SJSA1 (cell line): ENCODE data around the gene TANGO2. TPM values are rescaled to one million over a fixed set of nuclear protein-coding genes. Genes with fewer than 3 reads are reported as not detected.
"Not testable (repeated sequence)": the region's sequence is repeated elsewhere in the genome, so short reads cannot be mapped to it uniquely, and the experiment has no call there.

Experiments used
- DNase-seq, 2 experiments: peaks; one replicate each; pipeline ENCODE4 v3.0.0-alpha.2; 2015 to 2020; ENCODE audit warnings: low spot score in 2 of 2, low read depth in 1 of 2
- H3K27ac ChIP-seq: fragments of 250-450 bp; sonication (Bioruptor Pico); 2 replicates; pipeline ENCODE4 v1.5.1; 2020; ENCODE audit warnings: mild to moderate bottlenecking, moderate library complexity
- H3K27me3 ChIP-seq: fragments of 250-450 bp; sonication (Bioruptor Pico); replicated peaks from 2 replicates; pipeline ENCODE4 v1.5.1; 2020; ENCODE audit warnings: mild to moderate bottlenecking, moderate library complexity
- H3K36me3 ChIP-seq: fragments of 250-450 bp; sonication (Bioruptor Pico); 2 replicates; pipeline ENCODE4 v1.5.1; 2020; ENCODE audit warnings: mild to moderate bottlenecking
- H3K4me1 ChIP-seq: fragments of 250-450 bp; sonication (Bioruptor Pico); replicated peaks from 2 replicates; pipeline ENCODE4 v1.6.1; 2021; ENCODE audit warnings: mild to moderate bottlenecking
- H3K4me3 ChIP-seq: fragments of 250-450 bp; sonication (Bioruptor Pico); 2 replicates; pipeline ENCODE4 v1.5.1; 2020; ENCODE audit warnings: mild to moderate bottlenecking
- H3K9me3 ChIP-seq: fragments of 250-450 bp; sonication (Bioruptor Pico); replicated peaks from 2 replicates; pipeline ENCODE4 v1.5.1; 2020; ENCODE audit warnings: mild to moderate bottlenecking
- total RNA-seq: library from RNA; depleted of rRNA; stranded (reverse); fragments of >200 nt; shearing (Covaris generic); gene quantifications from 2 replicates; pipeline ENCODE4 v1.2.3, GENCODE V29; 2014

The TANGO2 gene
- total RNA-seq, 1 experiment from 2014 or later = 36.9 TPM

DNA sequence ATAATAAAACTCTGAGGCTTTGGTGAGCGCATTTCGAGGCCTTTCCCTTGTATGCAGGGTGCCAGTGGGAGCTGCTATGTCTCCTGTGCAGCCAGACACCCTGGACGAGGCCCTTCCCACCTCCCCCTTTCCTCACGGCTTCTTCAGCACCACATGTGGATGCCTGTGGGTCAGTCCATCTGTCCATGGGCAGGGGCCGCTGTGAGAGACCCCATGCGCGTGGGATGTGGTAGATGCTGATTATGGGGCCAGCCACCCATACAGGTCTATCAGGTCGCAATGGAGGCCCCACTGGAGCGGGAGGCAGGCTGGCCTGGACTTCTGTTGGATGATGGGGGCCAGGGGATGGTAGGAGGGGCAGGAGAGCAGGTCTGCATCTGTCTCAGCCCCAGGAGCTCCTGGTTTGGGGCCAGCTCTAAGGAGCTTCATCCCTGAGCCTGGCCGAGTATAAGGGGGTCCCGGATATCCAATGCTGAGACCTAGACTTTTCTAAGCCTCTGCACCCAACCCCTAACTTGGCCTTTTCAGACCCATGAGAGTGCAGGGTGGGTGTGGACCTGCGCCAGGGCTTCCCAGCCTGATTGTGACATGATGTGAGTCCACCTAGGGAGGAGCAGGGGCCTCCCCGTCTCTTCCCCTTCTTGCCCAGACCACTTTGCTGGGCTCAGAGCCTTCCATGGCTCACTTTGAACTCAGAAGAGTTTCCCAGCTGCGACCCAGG, 45.1 kb downstream of the TANGO2 start:
- Histone ChIP-seq H3K36me3 (peaks cover 17% of the 10 kb centered on the region), H3K27me3 (no peaks in the 10 kb centered on the region), H3K27ac (no peak overlapping the region), H3K9me3 (no peaks in the 10 kb centered on the region), H3K4me1 (peaks cover 4% of the 10 kb centered on the region; the same call in 1 of the 2 replicates), H3K4me3 (no peak overlapping the region)
- no peak for DNase-seq

DNA sequence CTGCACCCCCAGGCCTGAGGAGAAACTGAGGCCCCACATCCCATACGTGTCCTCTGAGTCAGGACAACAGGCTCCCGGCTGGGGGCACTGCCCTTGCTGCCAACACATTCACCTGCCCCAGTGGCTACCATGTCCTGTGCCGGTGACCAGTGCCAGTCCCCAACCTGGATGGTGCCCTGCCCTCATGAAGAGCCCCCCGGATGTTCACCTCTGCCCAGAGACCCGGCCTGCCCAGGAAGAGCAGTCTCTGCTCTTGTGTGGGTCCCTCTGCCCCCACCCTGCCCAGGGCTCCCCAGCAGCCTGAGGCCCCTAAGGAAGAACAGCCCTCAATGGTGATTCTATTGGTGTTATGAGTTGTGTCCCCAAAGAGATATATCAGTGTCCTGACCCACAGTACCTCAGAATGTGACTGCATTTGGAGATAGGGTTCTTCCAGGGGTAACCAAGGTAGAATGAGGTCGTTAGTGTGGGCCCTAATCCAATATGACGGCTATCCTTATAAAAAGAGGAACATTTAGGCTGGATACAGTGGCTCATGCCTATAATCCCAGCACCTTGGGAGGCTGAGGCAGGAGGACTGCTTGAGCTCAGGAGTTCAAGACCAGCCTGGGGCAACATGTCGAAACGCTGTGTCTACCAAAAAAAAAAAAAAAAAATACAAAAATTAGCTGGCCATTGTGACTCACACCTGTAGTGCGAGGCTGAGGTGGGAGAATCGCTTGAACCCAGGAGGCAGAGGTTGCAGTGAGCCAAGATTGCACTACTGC, 45.9 kb downstream of the TANGO2 start:
- DNase-seq = no peak
- Histone ChIP-seq H3K4me1 (peaks cover 4% of the 10 kb centered on the region; the same call in 1 of the 2 replicates), H3K4me3 (no peak overlapping the region), H3K9me3 (no peaks in the 10 kb centered on the region), H3K36me3 (peaks cover 11% of the 10 kb centered on the region), H3K27me3 (no peaks in the 10 kb centered on the region), H3K27ac (no peak overlapping the region)

DNA sequence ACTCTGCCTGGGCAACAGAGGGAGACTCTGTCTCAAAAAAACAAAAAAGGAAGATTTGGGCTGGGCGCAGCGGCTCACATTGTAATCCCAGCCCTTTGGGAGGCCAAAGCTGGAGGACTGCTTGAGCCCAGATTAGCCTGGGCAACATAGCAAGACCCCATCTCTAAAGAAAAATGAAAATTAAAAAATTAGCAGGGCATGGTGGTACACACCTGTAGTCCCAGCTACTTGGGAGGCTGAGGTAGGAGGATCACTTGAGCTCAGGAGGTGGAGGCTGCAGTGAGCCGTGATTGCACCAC, 46.4 kb downstream of the TANGO2 start:
- not testable (repeated sequence) for H3K4me3 ChIP-seq, H3K27ac ChIP-seq, H3K9me3 ChIP-seq, H3K4me1 ChIP-seq, DNase-seq, H3K27me3 ChIP-seq
- peaks cover 11% of the 10 kb centered on the region for H3K36me3 ChIP-seq

DNA sequence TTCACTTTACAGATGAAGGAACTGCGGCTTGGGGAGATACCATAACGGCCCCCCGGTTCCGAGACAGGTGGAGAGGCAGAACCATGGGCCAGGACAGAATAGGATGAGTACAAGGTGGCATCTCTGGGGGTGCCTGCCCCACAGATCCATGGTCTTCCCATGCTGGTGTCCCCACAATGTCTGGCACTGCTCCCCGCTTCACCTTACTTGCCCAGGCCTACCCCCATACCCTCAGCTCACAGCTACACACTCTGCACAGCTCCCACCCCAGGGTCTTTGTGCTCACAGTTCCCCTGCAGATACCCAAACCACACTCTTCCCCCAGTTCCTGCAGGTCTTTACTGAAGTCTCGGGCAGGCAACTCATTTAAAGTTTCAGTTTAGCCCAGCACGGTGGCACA, 47.7 kb downstream of the TANGO2 start:
- Histone ChIP-seq H3K36me3 (peaks cover 6% of the 10 kb centered on the region), H3K27me3 (no peaks in the 10 kb centered on the region), H3K4me3 (no peak overlapping the region), H3K4me1 (no peaks in the 10 kb centered on the region), H3K9me3 (no peaks in the 10 kb centered on the region), H3K27ac (no peak overlapping the region)
- no peak for DNase-seq

DNA sequence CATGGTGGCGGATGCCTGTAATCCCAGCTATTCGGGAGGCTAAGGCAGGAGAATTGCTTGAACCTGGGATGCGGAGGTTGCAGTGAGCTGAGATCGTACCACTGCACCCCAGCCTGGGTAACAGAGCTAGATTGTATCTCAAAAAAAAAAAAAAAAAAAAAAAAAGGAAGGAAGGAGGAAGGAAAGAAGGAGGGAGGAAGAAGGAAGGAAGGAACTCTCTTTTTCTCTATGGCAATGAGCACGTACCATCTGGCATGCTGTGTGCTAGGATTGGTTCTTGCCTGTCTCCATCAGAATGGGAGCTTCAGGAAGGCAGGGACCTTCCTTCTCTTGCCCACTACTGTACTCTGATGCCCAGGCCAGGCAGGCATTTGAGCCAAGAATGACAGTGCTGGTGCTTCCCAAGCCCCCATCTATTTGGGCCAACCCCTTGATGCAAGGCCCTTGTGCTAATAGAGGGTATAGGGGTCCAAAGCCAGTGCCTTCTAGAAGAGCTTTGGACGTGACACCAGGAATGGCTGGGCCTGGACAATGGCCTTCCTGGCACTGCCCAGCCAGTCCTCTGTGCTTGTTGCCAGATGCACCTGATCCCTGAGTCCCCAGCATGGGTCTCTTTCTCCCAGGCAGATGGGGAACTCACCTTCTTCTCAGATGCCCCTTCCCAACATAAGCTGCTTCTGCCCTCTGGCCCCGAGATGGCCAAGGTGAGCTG, 48.6 kb downstream of the TANGO2 start:
- H3K36me3 ChIP-seq = peaks cover 2% of the 10 kb centered on the region; the same call in 1 of the 2 replicates
- H3K9me3 ChIP-seq = no peaks in the 10 kb centered on the region
- H3K27me3 ChIP-seq = no peaks in the 10 kb centered on the region
- H3K27ac ChIP-seq = no peak overlapping the region
- no peak overlapping the region for H3K4me3 ChIP-seq
- DNase-seq = no peak
- H3K4me1 ChIP-seq = no peaks in the 10 kb centered on the region

DNA sequence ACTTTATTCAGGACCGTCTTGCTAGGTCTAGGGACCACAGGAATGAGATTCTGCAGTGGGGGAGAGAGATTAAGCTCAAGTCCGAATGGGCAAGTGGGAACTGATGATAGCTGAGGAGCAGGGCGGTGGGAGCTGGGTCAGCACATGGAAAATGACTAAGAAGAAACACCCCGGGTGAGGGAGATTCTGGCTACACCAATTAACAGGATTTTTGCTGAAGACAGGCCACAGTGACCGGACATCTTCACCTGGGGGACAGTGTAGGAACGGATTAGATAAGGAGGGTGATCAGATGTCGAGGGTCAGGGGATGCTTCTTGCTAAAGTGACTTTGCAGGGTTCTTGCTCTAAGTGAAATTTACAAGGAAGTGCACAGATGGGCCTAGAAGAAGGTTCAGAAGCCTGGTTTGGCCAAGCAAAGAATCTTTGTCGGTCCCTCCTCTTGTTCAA, 50.6 kb downstream of the TANGO2 start:
- H3K27me3 ChIP-seq = no peaks in the 10 kb centered on the region
- no peak overlapping the region for H3K27ac ChIP-seq
- H3K4me1 ChIP-seq = no peaks in the 10 kb centered on the region
- H3K36me3 ChIP-seq = no peaks in the 10 kb centered on the region
- H3K9me3 ChIP-seq = no peaks in the 10 kb centered on the region
- no peak overlapping the region for H3K4me3 ChIP-seq
- no peak for DNase-seq

DNA sequence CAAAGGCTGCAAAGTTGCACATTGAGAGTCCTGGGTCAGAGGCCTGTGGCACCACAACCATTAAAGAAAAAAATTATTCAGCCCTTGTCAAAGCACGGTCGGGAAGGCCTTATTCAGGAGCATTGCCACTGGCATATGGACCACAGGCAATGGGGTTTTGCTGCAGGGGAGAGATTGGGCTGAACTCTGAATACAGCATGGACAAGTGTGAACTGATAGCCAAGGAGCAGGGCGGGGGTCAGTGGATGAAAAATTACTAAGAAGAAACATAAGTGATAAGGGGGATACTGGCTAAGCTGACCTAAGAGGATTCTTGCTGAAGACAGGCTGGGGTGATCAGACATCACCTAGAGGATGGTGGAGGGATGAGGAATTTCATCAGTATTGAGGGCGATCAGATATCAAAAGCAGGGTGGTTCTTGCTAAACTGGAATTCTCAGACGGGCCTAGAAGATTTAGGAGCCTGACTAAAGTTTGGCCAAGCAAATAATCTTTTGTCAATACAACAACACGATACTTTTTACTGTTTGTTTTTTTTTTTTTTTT, 55.8 kb downstream of the TANGO2 start:
- no peak overlapping the region for H3K4me3 ChIP-seq
- no peak overlapping the region for H3K27ac ChIP-seq
- peaks cover 17% of the 10 kb centered on the region for H3K36me3 ChIP-seq
- H3K4me1 ChIP-seq = peaks cover 13% of the 10 kb centered on the region
- H3K27me3 ChIP-seq = no peaks in the 10 kb centered on the region
- no peak for DNase-seq
- H3K9me3 ChIP-seq = no peaks in the 10 kb centered on the region

DNA sequence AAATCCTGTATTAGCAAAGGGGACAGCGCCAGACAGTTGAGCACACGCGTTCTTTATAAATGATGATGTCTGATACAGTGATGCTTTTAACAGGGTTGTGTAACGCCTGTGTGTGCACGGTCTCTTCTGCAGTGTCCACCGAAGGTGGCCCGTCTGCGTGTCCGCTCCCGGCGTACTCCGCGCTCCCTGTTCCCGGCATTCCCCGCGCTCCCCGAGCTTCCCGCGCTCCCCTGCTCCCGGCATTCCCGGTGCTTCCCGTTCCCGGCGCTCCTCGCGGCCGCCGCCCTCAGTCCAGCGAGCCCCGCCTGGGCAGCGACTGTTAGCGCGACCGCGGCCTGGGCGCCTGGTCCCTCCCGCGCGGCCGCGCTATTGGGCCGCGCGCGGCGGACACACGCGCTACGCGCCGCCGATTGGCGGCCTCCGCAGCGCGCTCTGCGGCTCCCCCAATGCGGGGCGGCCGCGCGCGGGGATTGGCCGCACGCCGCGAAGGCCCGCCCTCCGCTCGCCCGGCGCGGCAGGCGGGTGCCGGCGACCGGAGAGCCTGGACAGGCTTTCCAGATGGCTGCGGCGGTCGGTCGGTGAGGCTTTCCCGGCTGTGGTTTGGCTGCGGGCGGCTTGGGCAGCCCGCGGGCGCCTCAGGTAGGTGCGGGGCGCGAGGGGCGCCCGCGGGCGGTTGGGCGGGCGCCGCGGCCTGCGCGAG, 59.0 kb downstream of the TANGO2 start, which contains the start of gene DGCR8:
Gene DGCR8, plus strand, starts transcription at position 497 of the 700 bp plus-strand sequence. CDS start 5,723 bp downstream, outside the sequence.
- peaks cover 24% of the 10 kb centered on the region for H3K4me1 ChIP-seq

DNA sequence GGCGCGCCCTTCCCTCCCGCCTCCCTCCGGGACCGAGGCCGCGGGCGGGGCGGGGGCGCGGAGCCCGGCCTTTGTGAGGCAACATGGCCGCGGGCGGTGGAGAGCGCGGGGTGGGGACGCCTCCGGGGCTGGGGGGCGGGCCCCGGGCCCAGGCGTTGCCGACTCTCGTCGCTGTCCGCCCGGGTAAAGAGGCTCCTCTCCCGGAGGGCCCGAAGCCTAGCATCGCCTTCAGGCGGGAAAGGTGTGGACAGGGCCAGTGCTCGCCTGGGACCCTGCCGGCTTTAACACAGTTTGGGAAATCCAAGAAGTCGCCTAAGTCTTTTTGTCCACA, 59.5 kb downstream of the TANGO2 start:
- H3K36me3 ChIP-seq = peaks cover 53% of the 10 kb centered on the region
- peak in 1 of 2 experiments; percentile 75 for DNase-seq
- no peaks in the 10 kb centered on the region for H3K27me3 ChIP-seq
- peaks cover 24% of the 10 kb centered on the region for H3K4me1 ChIP-seq
- peak overlapping the region; percentile 92 for H3K27ac ChIP-seq
- H3K4me3 ChIP-seq = peak overlapping the region; percentile 94
- no peaks in the 10 kb centered on the region for H3K9me3 ChIP-seq

More for the DNA sequence above, 59.0 kb downstream of the TANGO2 start, which contains the start of gene DGCR8:
- DNase-seq = peak; percentile 92 to 96
- no peaks in the 10 kb centered on the region for H3K9me3 ChIP-seq
- no peaks in the 10 kb centered on the region for H3K27me3 ChIP-seq
- H3K27ac ChIP-seq = peak within 1 kb of the TSS; percentile 92
- H3K4me3 ChIP-seq = peak within 1 kb of the TSS; percentile 94
- peaks cover 47% of the 10 kb centered on the region for H3K36me3 ChIP-seq

DNA sequence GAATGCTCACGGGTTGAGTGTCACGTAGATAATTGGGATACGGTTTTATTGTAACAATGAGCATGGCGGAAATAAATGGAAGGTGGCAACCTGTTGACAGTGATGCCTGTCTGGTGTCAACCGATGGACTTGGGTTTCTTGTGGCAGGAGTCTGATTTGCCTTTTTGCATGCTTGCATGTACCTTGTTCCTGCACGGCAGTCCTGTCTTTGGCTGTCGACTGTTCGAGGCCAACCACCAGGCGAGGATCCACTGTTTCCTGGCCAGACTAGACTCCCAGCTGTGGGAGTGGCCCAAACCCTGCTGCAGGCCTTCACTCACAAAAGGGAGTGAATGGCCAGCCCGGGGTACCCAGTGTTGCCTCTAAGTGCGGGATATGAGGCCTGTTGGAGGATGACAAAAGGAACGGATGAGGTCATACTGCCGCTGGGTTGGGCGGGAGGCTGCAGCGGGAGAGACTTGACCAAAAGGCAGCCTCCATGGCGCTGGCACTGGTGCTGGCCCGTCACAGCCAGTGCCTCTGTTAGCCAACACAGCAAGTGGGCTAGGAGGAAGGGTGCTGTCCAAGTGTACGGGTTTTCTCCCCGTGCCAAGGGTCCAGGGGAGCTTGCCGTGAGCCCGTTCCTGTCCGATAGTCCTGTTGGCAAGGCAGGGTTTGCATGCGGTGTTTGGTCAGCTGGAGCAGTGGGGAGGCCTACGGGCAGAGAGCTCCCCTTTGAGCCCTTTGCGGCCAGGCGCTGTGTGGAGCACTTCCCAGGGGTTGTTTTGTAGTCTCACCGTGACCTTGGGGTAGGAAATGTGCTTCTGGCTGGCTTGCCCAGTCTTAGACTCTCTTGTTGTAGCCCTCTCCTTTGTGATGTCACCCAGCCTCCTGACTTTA, 60.1 kb downstream of the TANGO2 start:
- Histone ChIP-seq H3K9me3 (no peaks in the 10 kb centered on the region), H3K4me3 (peak overlapping the region; percentile 94), H3K36me3 (peaks cover 59% of the 10 kb centered on the region), H3K27me3 (no peaks in the 10 kb centered on the region), H3K27ac (peak overlapping the region; percentile 92), H3K4me1 (peaks cover 24% of the 10 kb centered on the region)
- DNase-seq = peak; percentile 71 to 83

DNA sequence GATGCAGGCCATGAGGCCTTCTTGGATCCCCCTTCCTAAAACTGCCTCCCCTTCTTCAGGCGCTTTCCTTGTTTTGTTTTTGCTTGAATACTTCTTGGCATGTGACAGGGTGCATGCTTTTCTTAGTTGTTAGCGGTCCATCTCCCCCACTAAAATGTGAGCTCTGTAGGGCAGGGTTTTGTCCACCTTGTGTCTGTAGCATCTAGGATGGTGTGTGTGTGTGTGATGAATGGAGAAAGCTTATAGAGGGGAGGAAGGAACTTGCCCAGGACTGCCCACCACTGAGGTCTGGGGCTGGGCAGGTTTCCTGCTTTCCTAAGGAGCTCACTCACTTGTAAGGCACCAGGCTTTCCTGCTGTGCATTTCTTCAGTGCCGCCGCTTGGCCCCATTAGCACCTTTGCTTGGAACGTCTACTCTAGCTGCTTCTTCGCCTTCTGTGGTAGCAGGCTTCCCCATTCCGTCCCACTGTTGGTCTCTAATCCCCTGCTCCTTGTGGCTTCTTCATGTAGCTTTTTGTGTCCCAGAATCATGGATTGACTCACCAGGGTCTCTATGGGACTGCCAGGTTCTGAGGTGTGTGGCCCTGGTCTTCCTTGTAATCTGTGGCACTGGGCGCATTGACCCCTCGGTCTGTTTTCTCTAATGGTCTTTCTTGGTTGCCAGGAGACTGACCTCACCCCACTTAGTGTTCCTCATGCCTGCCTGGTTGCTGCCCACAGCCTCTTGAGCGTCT, 62.4 kb downstream of the TANGO2 start:
- Histone ChIP-seq H3K27ac (no peak overlapping the region), H3K27me3 (no peaks in the 10 kb centered on the region), H3K4me3 (no peak overlapping the region), H3K4me1 (peaks cover 24% of the 10 kb centered on the region), H3K9me3 (no peaks in the 10 kb centered on the region), H3K36me3 (peaks cover 82% of the 10 kb centered on the region)
- DNase-seq = no peak

DNA sequence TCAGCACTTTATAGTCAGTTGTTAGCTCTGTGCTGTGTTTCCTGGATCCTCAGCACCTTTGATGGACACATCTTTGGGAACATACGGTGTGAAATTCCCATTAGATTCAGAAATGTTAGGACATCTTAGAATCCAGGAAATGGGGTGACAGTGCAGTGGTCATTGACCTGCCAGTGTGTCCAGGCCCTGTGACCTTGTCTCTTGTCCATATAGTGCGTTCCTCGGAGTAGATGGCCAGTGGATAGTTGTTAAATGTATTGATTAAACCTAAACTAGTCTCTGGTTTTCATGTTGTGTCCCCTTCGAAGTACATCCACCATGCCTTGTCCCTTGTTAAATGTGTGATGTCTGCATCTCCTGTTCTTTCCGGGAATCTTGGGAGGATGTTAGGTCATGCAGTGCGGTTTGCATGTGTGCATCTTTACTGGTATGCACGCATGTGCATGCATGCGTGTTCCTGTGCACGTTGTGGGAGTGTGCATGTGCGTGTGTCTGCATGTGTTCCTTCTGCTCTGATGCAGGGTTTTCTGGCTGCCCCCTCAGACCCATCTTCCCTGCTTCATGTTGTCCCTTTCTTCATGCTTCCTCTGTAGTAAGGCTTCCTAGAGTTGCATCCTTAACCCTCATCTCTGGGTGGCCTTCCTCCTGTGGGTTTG, 63.1 kb downstream of the TANGO2 start:
- Histone ChIP-seq H3K27ac (no peak overlapping the region), H3K9me3 (no peaks in the 10 kb centered on the region)

More for the DNA sequence above, 63.1 kb downstream of the TANGO2 start:
- peaks cover 24% of the 10 kb centered on the region for H3K4me1 ChIP-seq
- no peaks in the 10 kb centered on the region for H3K27me3 ChIP-seq
- no peak overlapping the region for H3K4me3 ChIP-seq
- peaks cover 89% of the 10 kb centered on the region for H3K36me3 ChIP-seq
- no peak for DNase-seq
